Chondrocyte (in vitro differentiated cells): ENCODE measurements around the gene CENPS. TPM values are rescaled to one million over a fixed set of nuclear protein-coding genes. Genes with fewer than 3 reads are reported as not detected.

Experiments used
- DNase-seq: peaks from one replicate; pipeline ENCODE4 v3.0.0; 2021; ENCODE audit warnings: mixed read lengths, low spot score
- H3K27ac Mint-ChIP-seq: one replicate; pipeline ENCODE4 v1.8.0; 2021; ENCODE audit warnings: mild to moderate bottlenecking, moderate library complexity, mixed read lengths; ENCODE audit not compliant: unreplicated experiment
- H3K27me3 Mint-ChIP-seq: 2 replicates; pipeline ENCODE4 v1.8.0; 2021; ENCODE audit warnings: low read depth, mixed read lengths
- H3K36me3 Mint-ChIP-seq: 2 replicates; pipeline ENCODE4 v1.8.0; 2021; ENCODE audit warnings: low read depth, mixed read lengths
- H3K4me1 Mint-ChIP-seq: 2 replicates; pipeline ENCODE4 v1.8.0; 2021; ENCODE audit warnings: low read depth, mild to moderate bottlenecking, mixed read lengths
- H3K4me3 Mint-ChIP-seq: one replicate; pipeline ENCODE4 v1.8.0; 2021; ENCODE audit warnings: mild to moderate bottlenecking, moderate library complexity, mixed read lengths; ENCODE audit not compliant: unreplicated experiment
- H3K9me3 Mint-ChIP-seq: 2 replicates; pipeline ENCODE4 v1.8.0; 2021; ENCODE audit warnings: low read depth, mixed read lengths
- CTCF ChIP-seq: fragments of 200-600 bp; sonication (generic); IDR thresholded peaks from 2 replicates; pipeline ENCODE4 v1.5.0; 2021; ENCODE audit warnings: antibody characterized with exemption, mild to moderate bottlenecking, moderate library complexity
- total RNA-seq: library from RNA; stranded (reverse); gene quantifications from 3 replicates; pipeline ENCODE4 v1.2.1, GENCODE V29; 2021

Gene CENPS
- total RNA-seq, 1 donor from 2014 or later, result 11.3 TPM

- peak overlapping the region; percentile 90 for H3K4me3 Mint-ChIP-seq
- H3K36me3 Mint-ChIP-seq, result peaks cover 5% of the 10 kb centered on the region
- peaks cover 38% of the 10 kb centered on the region for H3K4me1 Mint-ChIP-seq
- TF ChIP-seq CTCF, result no peak
- peak; percentile 90 for DNase-seq
- no peaks in the 10 kb centered on the region for H3K27me3 Mint-ChIP-seq
- peaks cover 6% of the 10 kb centered on the region for H3K9me3 Mint-ChIP-seq
- peak overlapping the region; percentile 87 for H3K27ac Mint-ChIP-seq
Observed at GRCh38 chr1:10398278-10398733, 31.9 kb upstream of the CENPS start.

- peaks cover 44% of the 10 kb centered on the region for H3K4me1 Mint-ChIP-seq
- peaks cover 4% of the 10 kb centered on the region for H3K9me3 Mint-ChIP-seq
- H3K36me3 Mint-ChIP-seq, result peaks cover 10% of the 10 kb centered on the region
- no peaks in the 10 kb centered on the region for H3K27me3 Mint-ChIP-seq
- TF ChIP-seq CTCF, result peak; percentile 52
- peak; percentile 100 for DNase-seq
- peak within 1 kb of the TSS; percentile 90 for H3K4me3 Mint-ChIP-seq
- H3K27ac Mint-ChIP-seq, result peak within 1 kb of the TSS; percentile 87
Observed at GRCh38 chr1:10398734-10399443, 31.3 kb upstream of the CENPS start, which contains the start of gene PGD. Gene PGD, plus strand, starts transcription at chr1:10399064. Its CDS starts 54 bp downstream, at chr1:10399118.

- Mint-ChIP-seq H3K4me3 (peak overlapping the region; percentile 88), H3K4me1 (peaks cover 46% of the 10 kb centered on the region), H3K27me3 (no peaks in the 10 kb centered on the region), H3K9me3 (no peaks in the 10 kb centered on the region), H3K27ac (peak overlapping the region; percentile 85), H3K36me3 (peaks cover 14% of the 10 kb centered on the region)
- no peak for DNase-seq
- no peak for TF ChIP-seq CTCF
Observed at GRCh38 chr1:10399444-10399941, 30.7 kb upstream of the CENPS start.

GRCh38 chr1:10400013-10400412 lies 30.2 kb upstream of the CENPS start:
- no peak for TF ChIP-seq CTCF
- H3K27me3 Mint-ChIP-seq, result no peaks in the 10 kb centered on the region
- H3K4me1 Mint-ChIP-seq, result peaks cover 46% of the 10 kb centered on the region
- DNase-seq, result no peak
- peak overlapping the region; percentile 85 for H3K27ac Mint-ChIP-seq
- H3K9me3 Mint-ChIP-seq, result no peaks in the 10 kb centered on the region
- peaks cover 17% of the 10 kb centered on the region for H3K36me3 Mint-ChIP-seq
- H3K4me3 Mint-ChIP-seq, result peak overlapping the region; percentile 88

- no peaks in the 10 kb centered on the region for H3K9me3 Mint-ChIP-seq
- no peak for DNase-seq
Observed at GRCh38 chr1:10401281-10401680, 29.0 kb upstream of the CENPS start.

More at GRCh38 chr1:10401281-10401680, 29.0 kb upstream of the CENPS start:
- no peak for TF ChIP-seq CTCF
- H3K27me3 Mint-ChIP-seq, result no peaks in the 10 kb centered on the region
- peaks cover 17% of the 10 kb centered on the region for H3K36me3 Mint-ChIP-seq
- peak overlapping the region; percentile 19 for H3K4me3 Mint-ChIP-seq
- H3K27ac Mint-ChIP-seq, result peak overlapping the region; percentile 67
- H3K4me1 Mint-ChIP-seq, result peaks cover 46% of the 10 kb centered on the region
